Heart right ventricle (tissue), 16 donors: ENCODE data around the gene PCP4. TPM values are rescaled to one million over a fixed set of nuclear protein-coding genes. Genes with fewer than 3 reads are reported as not detected.

ENCODE experiments used
- ATAC-seq, 8 donors: fragments of 200-7000 bp; cut with Tn5 transposase; one replicate each; pipeline ENCODE4 v1.9.1; 2020; ENCODE audit warnings: mild to moderate bottlenecking in 8 of 8, moderate library complexity in 8 of 8, moderate number of reproducible peaks in 1 of 8
- DNase-seq, 2 donors: peaks; one replicate each; pipeline ENCODE4 v3.0.0-alpha.2; 2020
- H3K27ac ChIP-seq, 10 donors: fragments of 200-600 bp; sonication (generic) in 2 of 10; one replicate each; pipeline versions ENCODE4 v1.5.0 to v1.8.0; 2020 to 2022; ENCODE audit warnings: mild to moderate bottlenecking in 3 of 10
- H3K27me3 ChIP-seq, 7 donors: fragments of 200-600 bp; one replicate each; pipeline ENCODE4 v1.8.0; 2021 to 2022; ENCODE audit warnings: mild to moderate bottlenecking in 2 of 7
- H3K36me3 ChIP-seq, 9 donors: fragments of 200-600 bp; sonication (generic) in 1 of 9; one replicate each; pipeline versions ENCODE4 v1.5.0 to v1.8.0; 2020 to 2022; ENCODE audit warnings: mild to moderate bottlenecking in 2 of 9
- H3K4me1 ChIP-seq, 9 donors: fragments of 200-600 bp; sonication (generic) in 1 of 9; one replicate each; pipeline versions ENCODE4 v1.5.0 to v1.8.0; 2020 to 2022; ENCODE audit warnings: mild to moderate bottlenecking in 4 of 9
- H3K4me3 ChIP-seq, 10 donors: fragments of 200-600 bp; sonication (generic) in 2 of 10; one replicate each; pipeline versions ENCODE4 v1.5.0 to v1.8.0; 2020 to 2022; ENCODE audit warnings: mild to moderate bottlenecking in 7 of 10, moderate library complexity in 2 of 10
- H3K9me3 ChIP-seq, 11 donors: fragments of 200-600 bp in 10 of 11; sonication (generic) in 2 of 11; one replicate each; pipeline versions ENCODE4 v1.5.0 to v1.8.0; 2013 to 2022; ENCODE audit warnings: mild to moderate bottlenecking in 2 of 11, control low read depth in 1 of 11, moderate library complexity in 1 of 11
- WGBS, 2 donors: extraction: QIAGEN DNeasy Blood & Tissue Kit; methylation state at CpG; one replicate each; pipeline ENCODE4 v1.1.7; 2013; ENCODE audit warnings: inconsistent platforms in 1 of 2; 5-methylcytosine and 5-hydroxymethylcytosine counted together
- intact Hi-C, 10 donors: fragments of 100-400 bp; cut with DNase I; formaldehyde crosslinking; loops; one replicate each; pipeline versions ENCODE4 v1.11.1 to v1.14.2; 2022
- polyA plus RNA-seq, 2 donors: library from polyadenylated mRNA; stranded (reverse); fragments of 200-250 nt; gene quantifications; one replicate each; pipeline ENCODE4 v1.2.3, GENCODE V29; 2013
- total RNA-seq, 10 donors: library from RNA; stranded (reverse); fragmentation: NEBNext Ultra II Directional in 3 of 10; extraction: Animal tissue kit (Norgen Biotek cat#: 25700) in 3 of 10; gene quantifications; one replicate each; pipeline versions ENCODE4 v1.2.1 to v1.2.4, GENCODE V29; 2021 to 2023
- TF ChIP-seq, protein P1 (sequence below), 9 donors: fragments of 200-600 bp; sonication (generic) in 2 of 9; IDR thresholded peaks; one replicate each; pipeline versions ENCODE4 v1.5.0 to v1.8.0; 2021 to 2022; ENCODE audit warnings: antibody characterized with exemption in 9 of 9, mild to moderate bottlenecking in 5 of 9, moderate library complexity in 1 of 9
- donor health status: Arrhythmogenic right ventricular cardiomyopathy.
- donor health status: ischemic (EF 13 %, LVEDD 7.1; RV severe dilation, severe dysfunction).
- donor health status: healthy with polysubstance abuse.
- donor health status: DM: no; HTN: yes; CAD: no.
- donor health status: DM: no; HTN: no; CAD: no.
- donor health status: ischemic (EF 25% LVEDD 6.9; RV normal size, moderate dysfunction).
- donor health status: ischemic (EF 25% LVEDD 5.7; RV mildly dilated, moderate dysfunction).
- donor health status: healthy.
- donor health status: DM: yes; HTN: yes; CAD: no.
- donor health status: Ischemic cardiomyopathy.
- donor health status: ischemic (EF 35%, LVEDD 5.7; RV mildly dilated, moderate dysfunction).
- donor health status: nonischemic (EF 11% LVEDD 7.7; RV severe dilation, severe dysfunction).
- donor health status: DM: yes; HTN: yes; CAD: no.
- donor health status: PGD.
- donor health status: ischemic (EF 29% LVEDD 5.4; RV normal size, mild dysfunction).
- donor health status: nonischemic (EF 23%, LVEDD 6.1; RV moderate dilation, normal function).

The PCP4 gene
- total and polyA plus RNA-seq, 12 donors, result 1.0 to 6.9 (median 3.6) TPM

- Histone ChIP-seq H3K27ac (no peak overlapping the region), H3K4me3 (no peak overlapping the region), H3K4me1 (no peaks in the 10 kb centered on the region), H3K9me3 (no peaks in the 10 kb centered on the region), H3K36me3 (no peaks in the 10 kb centered on the region), H3K27me3 (peaks cover 0 to 23% (median 0%) of the 10 kb centered on the region in 7 donors)
- DNase-seq (no peak), ATAC-seq (no peak)
- WGBS, 2 donors, result 54% methylated on average over 4 of the region's 4 CpGs
- TF ChIP-seq, protein P1, sequence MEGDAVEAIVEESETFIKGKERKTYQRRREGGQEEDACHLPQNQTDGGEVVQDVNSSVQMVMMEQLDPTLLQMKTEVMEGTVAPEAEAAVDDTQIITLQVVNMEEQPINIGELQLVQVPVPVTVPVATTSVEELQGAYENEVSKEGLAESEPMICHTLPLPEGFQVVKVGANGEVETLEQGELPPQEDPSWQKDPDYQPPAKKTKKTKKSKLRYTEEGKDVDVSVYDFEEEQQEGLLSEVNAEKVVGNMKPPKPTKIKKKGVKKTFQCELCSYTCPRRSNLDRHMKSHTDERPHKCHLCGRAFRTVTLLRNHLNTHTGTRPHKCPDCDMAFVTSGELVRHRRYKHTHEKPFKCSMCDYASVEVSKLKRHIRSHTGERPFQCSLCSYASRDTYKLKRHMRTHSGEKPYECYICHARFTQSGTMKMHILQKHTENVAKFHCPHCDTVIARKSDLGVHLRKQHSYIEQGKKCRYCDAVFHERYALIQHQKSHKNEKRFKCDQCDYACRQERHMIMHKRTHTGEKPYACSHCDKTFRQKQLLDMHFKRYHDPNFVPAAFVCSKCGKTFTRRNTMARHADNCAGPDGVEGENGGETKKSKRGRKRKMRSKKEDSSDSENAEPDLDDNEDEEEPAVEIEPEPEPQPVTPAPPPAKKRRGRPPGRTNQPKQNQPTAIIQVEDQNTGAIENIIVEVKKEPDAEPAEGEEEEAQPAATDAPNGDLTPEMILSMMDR (IDR thresholded peaks at IDR 0.05), result no peak
- intact Hi-C loops, result loop anchor here in 2 of 10 donors (10.0 kb wide), 2 partner anchors 52 to 262 kb away; no protein-coding TSS in a partner anchor
Measured at GRCh38 chr21:39863111-39863510, 4.1 kb upstream of the PCP4 start.

DNA sequence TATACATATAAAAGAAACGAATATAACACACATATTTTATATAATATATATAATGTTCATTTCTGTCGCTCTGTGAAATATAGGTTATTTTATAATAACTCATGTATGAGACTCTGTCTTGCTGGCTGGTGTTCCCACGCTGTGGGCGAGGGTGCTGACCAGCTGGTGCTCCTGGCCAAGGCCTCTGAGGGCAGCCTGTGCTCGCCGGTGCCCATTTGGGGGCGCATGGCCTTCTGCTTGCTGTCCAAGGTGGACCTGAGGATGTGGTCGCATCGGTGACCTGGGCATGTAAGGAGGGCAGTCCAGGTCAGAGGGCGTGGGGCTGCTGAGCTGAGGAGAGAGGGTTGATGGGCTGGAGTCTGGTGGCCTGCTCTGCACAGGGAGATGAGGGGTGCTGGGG is 1.1 kb upstream of the PCP4 start:
- TF ChIP-seq, protein P1 (IDR thresholded peaks at IDR 0.05), result no peak
- 92 to 96% methylated on average over 10 of the region's 10 CpGs for WGBS, 2 donors
- H3K27ac ChIP-seq, result no peak overlapping the region

DNA sequence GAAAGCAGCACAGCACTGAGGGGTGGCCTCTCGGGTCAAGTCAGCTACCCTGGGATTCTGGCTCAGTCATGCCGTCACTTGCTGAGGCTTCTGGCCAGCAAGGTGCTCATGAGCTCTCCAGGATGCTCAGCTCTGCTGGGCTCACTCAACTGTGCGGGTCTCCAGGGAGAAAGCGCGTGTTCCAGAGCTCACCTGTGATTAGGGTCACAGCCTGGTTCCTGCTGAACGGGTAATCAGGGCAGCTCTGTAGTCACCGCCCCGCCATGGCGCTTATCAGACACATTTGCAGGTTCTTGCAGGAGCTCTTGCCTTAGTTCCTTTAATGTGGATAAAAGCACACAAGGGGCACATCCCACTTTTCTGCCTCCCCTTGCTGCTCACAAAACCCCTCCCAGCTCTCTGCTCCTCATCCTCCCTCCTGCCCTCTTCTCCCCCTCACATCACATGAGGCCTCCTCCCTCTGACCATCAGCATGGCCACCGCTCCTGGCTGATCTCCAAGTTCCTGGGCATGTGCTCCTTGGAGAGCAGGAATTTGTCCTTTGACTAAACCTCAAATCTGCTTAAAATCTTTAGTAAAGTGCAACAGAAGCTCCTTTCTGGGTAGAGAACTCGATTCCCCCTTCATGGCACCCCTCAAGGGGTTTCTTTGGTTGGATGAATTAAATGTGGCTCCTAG is 2.0 kb downstream of the PCP4 start:
- Histone ChIP-seq H3K9me3 (no peaks in the 10 kb centered on the region), H3K36me3 (no peaks in the 10 kb centered on the region), H3K4me1 (no peaks in the 10 kb centered on the region), H3K27ac (no peak overlapping the region), H3K4me3 (no peak overlapping the region), H3K27me3 (peaks cover 0 to 19% (median 0%) of the 10 kb centered on the region in 7 donors)
- DNase-seq, result no peak
- TF ChIP-seq, protein P1 (IDR thresholded peaks at IDR 0.05), result no peak
- no peak for ATAC-seq
- 79 to 83% methylated on average over 11 of the region's 11 CpGs for WGBS, 2 donors
- intact Hi-C loops, result loop anchor here in 6 of 10 donors (5.0 to 10.0 kb wide), 3 partner anchors 46 to 256 kb away; no protein-coding TSS in a partner anchor

More for the DNA sequence above, 1.1 kb upstream of the PCP4 start:
- Histone ChIP-seq H3K4me1 (no peaks in the 10 kb centered on the region), H3K4me3 (no peak overlapping the region), H3K36me3 (no peaks in the 10 kb centered on the region), H3K9me3 (no peaks in the 10 kb centered on the region), H3K27me3 (peaks cover 0 to 23% (median 0%) of the 10 kb centered on the region in 7 donors)
- DNase-seq (no peak), ATAC-seq (no peak)
- intact Hi-C loops, result loop anchor here in 7 of 10 donors (2.0 to 10.0 kb wide), 4 partner anchors 49 to 259 kb away; no protein-coding TSS in a partner anchor

DNA sequence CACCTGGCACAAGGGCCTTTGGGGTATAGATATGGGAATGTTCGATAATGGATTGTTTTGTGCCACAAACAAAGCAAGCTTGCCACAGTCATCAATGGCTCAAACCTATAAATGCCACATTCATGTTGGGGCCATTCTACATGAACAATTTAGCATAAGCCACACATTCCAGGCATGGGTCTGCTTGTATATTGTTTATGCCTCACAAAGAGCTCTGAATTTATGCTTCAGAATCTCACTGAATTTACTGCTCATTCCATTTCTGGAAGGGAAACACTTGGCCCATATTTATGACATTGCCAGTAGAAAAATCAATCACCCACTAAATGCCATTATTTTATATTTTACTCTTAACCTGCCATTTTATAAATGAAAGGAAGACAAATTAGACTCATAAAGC is 6.4 kb downstream of the PCP4 start:
- Histone ChIP-seq H3K4me1 (no peaks in the 10 kb centered on the region), H3K27me3 (peaks cover 0 to under 1% (median 0%) of the 10 kb centered on the region in 7 donors), H3K4me3 (no peak overlapping the region), H3K9me3 (no peaks in the 10 kb centered on the region), H3K27ac (no peak overlapping the region), H3K36me3 (no peaks in the 10 kb centered on the region)
- ATAC-seq, result no peak
- DNase-seq, result no peak
- 98 to 100% methylated on average over 1 of the region's 1 CpG for WGBS, 2 donors
- intact Hi-C loops, result loop anchor here in 1 of 10 donors (5.0 kb wide), 1 partner anchor 249 kb away; no protein-coding TSS in a partner anchor
- TF ChIP-seq, protein P1 (IDR thresholded peaks at IDR 0.05), result no peak
